Measurements from ENCODE around the gene CNKSR2.

- TF ChIP-seq POLR2AphosphoS5 (IDR thresholded peaks at IDR 0.05; ENCODE audit: borderline replicate concordance, low read depth, low read length): no peak
- TF ChIP-seq EZH2 (IDR thresholded peaks at IDR 0.05): no peak
Measured at GRCh38 chrX:21702725-21703124, 328.5 kb downstream of the CNKSR2 start.
